Brain pericyte (primary cell): ENCODE results near the gene KRTAP12-2.

Experiments used
- DNase-seq: peaks from one replicate; pipeline ENCODE4 v3.0.0-alpha.2; 2012; ENCODE audit warnings: low read depth, low spot score

Gene KRTAP12-2

GRCh38 chr21:44666401-44667320 lies at the start of gene KRTAP12-2:
TSS of gene KRTAP12-2 (minus strand) at chr21:44666927. CDS start at chr21:44666886, 41 bp downstream.
- no peak for DNase-seq

DNA sequence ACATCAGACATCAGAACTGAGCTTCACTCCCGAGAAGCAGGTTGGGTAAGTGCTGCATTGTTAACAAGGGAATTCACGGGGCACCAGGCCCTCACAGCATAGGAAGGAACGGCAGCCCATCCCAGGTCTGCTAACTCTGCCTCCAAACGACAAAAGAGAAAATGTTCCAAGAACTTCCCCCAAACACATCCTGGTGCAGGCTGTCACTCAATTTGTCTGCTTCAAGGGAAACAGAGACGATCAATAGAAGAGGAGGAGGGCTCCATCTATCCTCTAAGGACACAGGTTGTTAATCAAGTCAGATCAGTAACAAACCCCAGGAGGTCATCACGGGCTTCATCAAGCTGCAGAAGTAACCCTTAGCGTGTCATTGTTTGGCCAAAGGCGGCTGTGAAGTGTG lies 48.2 kb upstream of the KRTAP12-2 start:
- DNase-seq: no peak

- no peak for DNase-seq
Observed at GRCh38 chr21:44713846-44714245, 47.1 kb upstream of the KRTAP12-2 start.

- DNase-seq: no peak
Observed at GRCh38 chr21:44713130-44713529, 46.4 kb upstream of the KRTAP12-2 start.

- DNase-seq: no peak
Observed at GRCh38 chr21:44712203-44713028, 45.7 kb upstream of the KRTAP12-2 start.

DNA sequence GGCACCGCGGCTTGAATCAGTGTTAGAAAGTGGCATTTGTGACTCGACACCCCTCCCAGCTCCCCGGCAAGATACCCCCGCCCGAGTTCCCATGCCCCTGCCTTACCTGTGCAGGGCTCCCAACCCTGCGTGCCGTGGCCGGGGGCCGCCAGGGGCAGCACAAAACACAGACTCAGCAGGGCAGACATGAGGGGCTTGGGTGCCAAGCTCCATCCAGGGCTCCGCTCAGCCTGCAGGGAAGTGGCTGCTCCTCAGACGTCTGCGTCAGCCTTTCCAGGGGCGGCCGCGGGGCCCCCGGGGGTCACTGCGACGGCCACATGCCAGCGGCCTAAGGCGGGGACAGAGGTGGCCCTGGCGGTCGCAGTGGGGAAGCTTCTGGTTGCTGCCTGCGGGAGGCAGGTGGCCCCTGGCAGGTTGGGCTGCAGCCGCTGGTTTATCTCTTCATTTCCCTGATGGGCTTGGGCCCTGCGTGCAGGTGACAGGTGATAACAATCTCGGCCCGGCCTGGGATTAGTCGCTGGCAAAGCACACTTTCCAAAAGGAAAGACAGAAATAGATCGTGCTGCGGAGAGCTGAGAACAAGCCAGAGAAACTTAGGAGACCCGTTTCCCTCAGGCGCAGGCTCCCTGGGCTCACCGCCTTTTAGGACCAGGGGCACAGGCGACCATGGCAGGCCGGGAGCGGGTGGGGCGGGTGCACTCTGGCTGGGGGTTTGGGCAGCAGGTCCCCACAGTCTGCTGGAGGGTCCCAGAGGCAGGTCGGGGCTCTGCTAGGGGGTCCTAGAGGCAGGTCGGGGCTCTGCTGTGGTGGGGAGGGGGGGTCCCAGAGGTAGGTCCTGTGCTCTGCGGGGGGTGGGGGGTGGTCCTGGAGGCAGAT lies 44.8 kb upstream of the KRTAP12-2 start, which contains the start of gene TSPEAR:
TSPEAR (minus strand) TSS at position 246 of the 876 bp plus-strand sequence; CDS start at position 188, 58 bp downstream.
- DNase-seq: no peak

GRCh38 chr21:44710756-44711326 lies 44.1 kb upstream of the KRTAP12-2 start:
- DNase-seq: no peak

DNA sequence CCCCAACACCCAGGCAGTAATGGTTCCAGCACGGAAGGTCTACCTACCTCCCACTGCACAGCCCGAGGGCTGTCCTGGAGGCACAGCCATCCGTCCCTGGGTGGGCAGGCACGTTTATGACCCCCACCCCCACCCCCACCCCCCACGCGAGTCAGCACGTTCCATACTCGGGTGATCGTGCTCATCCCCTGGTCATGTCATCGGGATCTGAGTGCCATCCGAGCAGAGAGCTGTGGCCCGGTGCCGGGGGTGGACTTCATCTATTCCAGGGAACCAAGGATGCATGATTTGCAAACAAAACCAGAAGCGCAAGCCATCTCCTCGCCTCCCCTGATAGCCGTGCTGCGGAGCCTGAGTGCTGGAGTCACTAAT lies 43.6 kb upstream of the KRTAP12-2 start:
- DNase-seq: no peak

DNA sequence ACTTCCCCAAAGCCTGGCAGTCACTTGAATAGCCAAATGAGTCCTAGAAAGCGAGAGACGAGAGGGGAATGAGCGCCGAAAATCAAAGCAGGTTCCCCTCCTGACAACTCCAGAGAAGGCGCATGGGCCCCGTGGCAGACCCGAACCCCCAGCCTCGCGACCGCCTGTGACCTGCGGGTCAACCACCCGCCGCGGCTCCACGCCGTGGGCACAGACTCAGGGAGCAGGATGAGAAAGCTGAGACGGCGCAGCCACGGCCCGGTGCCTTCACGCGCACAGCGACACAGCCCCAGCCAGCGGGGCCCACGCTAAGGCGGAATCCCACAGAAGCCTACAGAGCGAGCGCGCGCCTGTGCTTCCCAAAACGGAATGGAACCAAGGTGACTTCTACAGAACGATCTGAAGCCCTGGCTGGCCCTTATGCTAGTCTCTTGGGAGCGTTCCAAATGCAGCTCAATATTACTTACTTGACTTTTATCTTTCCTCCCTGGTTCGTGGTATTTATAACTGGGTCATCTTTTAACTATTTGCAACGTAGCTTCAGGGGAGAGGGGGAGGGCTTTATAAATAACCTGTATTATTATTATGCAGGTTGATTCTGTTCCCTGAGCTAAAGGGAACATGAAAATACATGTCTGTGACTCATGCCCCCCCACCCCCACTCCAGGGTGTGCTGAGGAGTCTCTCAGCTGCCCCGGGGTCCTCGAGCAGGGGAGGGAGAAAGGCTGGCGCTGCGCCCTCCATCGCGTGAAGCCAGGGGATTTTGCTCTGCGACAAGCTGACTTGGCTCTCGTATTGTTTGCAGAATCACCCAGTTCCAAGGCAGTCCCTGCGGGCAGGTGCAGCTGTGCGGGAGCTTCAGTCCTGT lies 42.9 kb upstream of the KRTAP12-2 start:
- no peak for DNase-seq

- DNase-seq: no peak
Observed at GRCh38 chr21:44708866-44709425, 42.2 kb upstream of the KRTAP12-2 start.

GRCh38 chr21:44708213-44708865 lies 41.6 kb upstream of the KRTAP12-2 start:
- no peak for DNase-seq

DNA sequence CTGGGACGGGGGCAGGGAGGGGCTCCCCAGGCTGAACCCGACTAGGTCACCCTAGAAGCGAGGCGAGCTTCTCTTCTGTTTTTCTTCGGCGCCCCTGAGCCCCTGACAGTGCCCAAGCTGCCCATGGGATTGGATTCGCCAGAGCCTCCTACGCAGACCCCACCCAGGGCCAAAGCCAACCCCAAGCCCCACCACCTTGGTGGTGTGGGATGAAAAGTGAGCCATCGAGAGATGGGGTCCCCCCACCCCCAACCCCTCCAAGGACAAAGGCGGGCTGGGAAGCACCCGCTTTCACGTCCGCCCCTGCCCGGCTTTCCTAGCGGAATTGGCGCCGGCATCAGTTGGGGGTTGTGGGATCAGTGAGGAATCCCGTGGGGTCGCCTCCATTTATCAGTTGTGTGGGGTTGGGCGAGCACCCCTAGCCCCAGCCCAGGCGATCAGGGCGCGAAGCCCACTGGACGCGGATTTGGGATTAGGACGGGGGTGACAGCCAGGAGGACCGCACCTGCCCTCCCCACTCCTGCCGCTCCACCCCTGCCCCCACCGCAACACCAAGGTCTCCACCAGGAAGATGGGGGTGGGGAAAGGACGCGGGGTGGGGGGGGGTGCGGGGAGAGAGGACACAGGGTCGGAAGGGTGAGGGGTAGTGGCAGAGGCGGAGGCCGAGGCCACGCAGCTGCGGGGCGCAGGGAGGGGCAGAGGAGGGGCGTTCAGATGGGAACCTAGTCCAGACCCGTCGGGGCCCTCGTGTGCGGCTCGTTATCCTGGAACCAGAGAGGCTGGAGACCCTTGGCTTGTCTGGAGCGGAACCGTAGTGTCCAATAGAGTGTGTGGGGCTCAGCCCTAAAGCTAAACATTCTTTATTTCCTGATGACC lies 40.2 kb upstream of the KRTAP12-2 start:
- no peak for DNase-seq

- DNase-seq: no peak
Observed at GRCh38 chr21:44706026-44706705, 39.4 kb upstream of the KRTAP12-2 start.

DNA sequence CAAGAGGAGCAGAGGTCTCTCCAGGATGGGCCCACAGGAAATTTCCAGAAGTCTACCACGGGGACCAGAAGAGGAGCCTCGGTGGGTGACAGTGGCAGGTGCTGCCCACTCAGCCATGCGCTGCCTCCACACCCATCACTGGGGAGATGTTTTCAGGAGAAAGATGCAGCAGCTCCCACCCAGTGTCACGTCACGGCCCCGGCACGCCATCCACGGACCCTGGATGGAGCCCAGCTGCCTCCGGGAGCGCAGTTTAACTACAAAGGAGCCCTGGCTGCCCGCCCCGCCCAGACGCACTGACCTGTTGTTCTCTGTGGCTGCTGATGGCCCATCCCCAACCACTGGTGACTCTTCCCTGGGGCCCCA lies 37.9 kb upstream of the KRTAP12-2 start:
- DNase-seq: no peak

DNA sequence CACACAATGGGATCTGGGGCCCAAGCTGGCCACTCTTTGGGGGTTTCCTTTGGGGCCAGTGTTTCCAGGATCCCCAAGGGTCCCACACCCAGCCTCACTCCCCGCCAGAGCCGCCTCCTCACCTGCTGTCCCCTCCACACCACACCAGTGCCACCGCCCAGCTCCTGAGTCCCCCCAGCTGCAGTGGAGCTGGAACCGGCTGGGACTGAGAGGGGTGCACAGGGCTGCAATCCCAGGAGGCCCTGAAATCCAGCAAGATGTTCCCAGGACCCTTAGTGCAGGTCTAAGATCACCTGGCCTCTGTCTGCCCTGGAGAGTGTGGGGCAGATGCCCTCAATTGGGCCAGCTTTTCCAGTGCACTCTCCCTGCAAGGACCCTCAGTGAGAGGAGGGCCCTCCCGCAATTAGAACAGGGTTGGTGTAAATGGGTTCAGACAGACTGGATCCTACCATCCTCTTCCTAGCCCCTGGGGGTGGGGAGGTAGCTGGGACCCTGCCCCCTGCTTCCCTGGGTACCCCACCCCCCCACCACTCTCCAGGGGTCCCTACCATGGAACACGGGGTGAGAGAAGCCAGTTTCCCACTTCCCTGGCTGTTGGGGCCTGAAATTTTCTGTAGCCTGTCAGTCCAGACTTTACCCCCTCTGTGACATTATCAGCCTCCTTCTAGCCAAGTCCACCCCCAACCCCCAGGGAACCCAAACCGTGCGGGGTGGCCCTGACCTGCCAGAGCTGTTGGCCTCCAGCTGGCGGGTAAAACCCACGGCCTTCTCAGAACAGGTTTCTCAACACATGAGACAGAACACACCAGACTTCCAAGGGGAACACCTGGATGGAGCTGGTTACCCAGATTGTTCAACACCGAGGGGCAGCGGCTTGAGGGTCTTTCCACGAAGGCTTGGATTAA lies 37.3 kb upstream of the KRTAP12-2 start:
- DNase-seq: no peak

DNA sequence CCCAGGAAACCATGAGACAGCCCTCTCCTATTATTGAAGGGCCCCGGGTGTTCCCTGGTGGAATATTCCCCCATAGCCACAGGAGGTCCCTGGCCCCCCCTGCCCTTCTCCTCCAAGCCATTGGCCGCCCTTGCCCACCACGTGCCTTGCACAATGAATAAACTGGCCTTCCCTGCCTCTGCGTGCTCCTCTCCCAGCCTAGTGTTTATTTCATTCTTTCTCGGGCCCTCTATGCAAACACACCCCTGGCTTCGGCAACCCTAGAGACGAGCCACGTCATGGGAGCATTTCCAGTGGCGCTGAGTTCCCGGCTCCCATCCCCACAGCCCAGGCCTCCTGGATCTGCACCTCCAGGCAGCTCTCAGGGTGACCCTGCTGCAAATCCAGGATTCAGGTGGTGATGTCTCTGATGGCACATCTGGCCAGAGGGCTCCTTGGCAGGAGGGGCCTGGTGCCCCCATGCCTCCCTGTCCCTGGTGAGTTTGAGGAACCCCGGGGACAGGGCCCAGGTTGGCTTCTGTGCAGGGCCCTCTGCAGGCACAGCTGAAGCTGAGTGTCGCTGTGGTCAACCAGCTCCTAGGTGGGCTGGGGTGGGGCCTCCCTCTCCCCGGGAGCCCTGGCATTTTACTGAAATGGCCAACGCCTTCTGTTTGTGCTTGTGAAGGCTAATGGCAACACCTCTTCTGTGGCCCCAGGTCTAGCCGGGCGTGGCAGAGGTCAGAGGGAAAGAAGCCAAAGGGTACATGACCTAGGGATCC lies 36.4 kb upstream of the KRTAP12-2 start:
- DNase-seq: no peak
